ENCODE data around the gene RAPGEF2.
"Not testable (repeated sequence)": the region's sequence is repeated elsewhere in the genome, so short reads cannot be mapped to it uniquely, and the experiment has no call there.

Gene RAPGEF2

GRCh38 chr4:159098482-159099127 lies 4.3 kb upstream of the RAPGEF2 start:
- DNase-seq (ENCODE audit: low read depth): no peak

DNA sequence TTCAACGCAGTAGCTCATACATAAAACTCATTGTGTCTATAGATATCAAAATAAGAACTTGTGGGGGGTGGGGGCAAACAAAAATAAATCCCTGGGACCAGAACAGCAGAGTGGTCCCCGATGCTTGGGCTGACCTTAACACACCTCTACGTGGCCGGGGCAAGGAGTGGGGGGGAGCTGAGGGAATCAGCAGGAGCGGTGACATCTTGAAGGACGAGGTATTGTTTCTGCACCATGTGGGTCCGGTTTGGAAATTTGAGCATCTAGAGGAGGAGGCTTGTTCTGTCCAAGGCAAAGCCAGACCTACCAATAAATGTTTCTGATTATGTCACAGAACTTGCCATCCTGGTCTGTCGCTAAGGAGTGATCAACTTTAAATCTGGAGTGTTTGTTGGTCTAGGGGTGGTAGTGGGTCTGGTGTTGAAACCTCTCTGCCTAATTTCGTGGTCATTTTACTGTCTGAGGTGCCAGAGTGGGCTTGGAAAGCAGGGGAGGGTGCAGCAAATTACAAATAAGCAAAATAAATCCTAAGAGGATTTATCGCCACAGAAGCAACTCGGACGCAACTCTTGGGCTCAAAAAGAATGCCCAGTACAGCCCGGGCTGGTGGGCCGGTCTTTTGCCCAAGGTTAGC lies 774 bp upstream of the RAPGEF2 start:
- DNase-seq (ENCODE audit: low read depth): no peak

DNA sequence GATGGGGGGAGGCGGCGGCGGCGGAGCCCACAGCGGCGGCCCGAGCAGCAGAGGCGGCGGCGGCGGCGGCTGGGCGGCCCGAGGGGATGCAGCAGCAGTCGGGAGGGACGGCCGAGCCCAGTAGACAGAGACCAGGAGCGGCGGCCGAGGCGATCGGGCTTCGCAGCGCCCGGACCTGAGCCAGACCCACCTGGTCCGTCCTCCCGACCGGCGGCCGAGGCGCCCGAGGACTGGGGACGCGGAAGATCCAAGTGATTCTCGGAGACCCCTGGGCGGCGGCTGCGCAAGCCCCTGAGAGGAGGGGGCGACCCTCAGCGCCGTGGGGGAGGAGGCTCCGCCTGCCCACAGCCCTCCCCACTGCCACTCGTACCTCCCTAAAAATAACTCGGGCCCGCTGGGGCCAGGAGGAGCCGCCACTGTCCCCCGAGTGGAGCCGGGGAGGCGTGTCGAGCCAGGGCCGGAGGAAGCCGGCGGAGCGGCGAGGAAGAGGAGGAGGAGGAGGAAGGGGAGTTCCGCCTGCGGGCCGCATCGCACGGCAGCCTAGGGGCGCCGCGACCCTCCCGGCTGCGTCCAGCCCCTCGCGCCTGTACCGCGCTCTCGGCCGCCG lies 608 bp downstream of the RAPGEF2 start:
- peak; percentile 18 for DNase-seq (ENCODE audit: low read depth)

DNA sequence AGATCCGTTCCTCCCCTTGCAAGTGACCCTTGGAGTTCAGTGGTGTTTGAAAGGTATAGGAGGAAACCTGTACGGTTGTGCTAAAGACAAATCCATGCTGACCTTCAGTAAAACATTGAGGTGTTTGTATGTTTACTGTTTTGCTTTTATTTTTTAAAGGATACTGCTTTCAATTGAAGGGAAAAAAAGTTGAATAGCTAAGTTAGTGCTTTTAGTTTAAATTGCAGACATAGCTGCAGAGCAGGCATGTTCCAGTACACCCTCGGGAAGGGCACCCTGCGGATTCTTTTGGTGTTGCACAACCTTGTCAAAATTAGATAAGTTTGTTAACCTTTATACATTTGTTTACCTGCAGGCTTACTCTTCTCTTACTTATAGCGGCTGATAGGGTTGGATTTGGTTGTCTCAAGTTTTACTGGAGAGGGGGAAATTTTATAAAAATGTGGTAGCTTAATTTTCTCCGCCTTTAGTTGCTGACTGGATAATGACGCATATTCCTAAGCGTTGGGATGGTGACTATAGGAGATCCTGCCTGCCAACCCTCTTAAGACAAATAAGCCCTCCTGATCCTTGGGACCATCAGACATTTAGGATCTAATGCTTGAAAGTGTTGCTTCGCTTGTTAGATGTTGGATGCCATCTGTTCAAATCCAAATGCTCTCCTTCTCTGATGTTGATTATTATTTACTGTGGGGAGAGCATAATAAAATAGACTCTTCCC lies 2.0 kb downstream of the RAPGEF2 start:
- no peak for DNase-seq (ENCODE audit: low read depth)

- no peak for DNase-seq (ENCODE audit: low read depth)
Measured at GRCh38 chr4:159105761-159106243, 2.9 kb downstream of the RAPGEF2 start.

DNA sequence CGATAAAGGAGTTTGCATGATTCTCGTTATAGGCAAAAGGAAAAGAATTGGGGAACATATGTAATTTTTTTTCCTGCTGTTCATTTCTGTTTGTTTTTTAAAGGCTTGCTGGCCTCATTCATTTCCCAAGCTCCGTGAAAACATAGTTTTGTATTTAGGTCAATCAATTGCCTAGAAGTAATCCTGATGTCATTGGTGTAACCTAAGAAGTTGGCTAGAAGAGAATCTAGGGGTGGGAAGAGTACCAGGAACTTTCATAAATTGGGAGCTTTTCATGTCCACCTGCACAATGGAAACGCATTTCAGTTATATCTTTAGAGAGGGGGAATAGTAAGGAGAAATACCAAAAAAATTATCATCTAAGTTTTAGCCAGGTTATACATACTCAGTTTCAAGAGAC lies 3.8 kb downstream of the RAPGEF2 start:
- DNase-seq (ENCODE audit: low read depth): no peak

GRCh38 chr4:159107203-159107925 lies 4.5 kb downstream of the RAPGEF2 start:
- no peak for DNase-seq (ENCODE audit: low read depth)

DNA sequence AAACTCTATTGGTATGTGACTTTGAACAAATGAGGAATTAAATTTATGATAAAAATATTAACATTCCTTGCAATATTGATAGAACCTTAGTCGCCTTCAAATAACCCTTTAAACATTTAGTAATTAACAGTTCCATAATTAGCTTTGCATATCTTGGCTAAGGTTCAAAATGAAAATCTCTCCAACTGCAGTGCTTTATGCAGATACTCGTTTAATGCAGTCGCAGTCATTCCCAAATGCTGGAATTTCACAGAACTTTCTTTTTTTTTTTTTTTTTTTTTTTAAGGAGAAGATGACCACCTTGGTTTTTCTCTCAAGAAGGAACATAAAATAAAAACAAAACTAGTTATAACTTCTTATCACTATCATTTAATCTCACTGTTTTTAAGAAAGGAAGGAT lies 5.2 kb downstream of the RAPGEF2 start:
- no peak for DNase-seq (ENCODE audit: low read depth)

GRCh38 chr4:159110961-159111360 lies 8.1 kb downstream of the RAPGEF2 start:
- DNase-seq (ENCODE audit: low read depth): no peak

- no peak for DNase-seq (ENCODE audit: low read depth)
Measured at GRCh38 chr4:159111416-159111815, 8.5 kb downstream of the RAPGEF2 start.

- not testable (repeated sequence) for DNase-seq (ENCODE audit: low read depth)
Measured at GRCh38 chr4:159113366-159113765, 10.5 kb downstream of the RAPGEF2 start.

GRCh38 chr4:159116098-159116497 lies 13.2 kb downstream of the RAPGEF2 start:
- DNase-seq (ENCODE audit: low read depth): not testable (repeated sequence)

- not testable (repeated sequence) for DNase-seq (ENCODE audit: low read depth)
Measured at GRCh38 chr4:159116693-159117092, 13.8 kb downstream of the RAPGEF2 start.

DNA sequence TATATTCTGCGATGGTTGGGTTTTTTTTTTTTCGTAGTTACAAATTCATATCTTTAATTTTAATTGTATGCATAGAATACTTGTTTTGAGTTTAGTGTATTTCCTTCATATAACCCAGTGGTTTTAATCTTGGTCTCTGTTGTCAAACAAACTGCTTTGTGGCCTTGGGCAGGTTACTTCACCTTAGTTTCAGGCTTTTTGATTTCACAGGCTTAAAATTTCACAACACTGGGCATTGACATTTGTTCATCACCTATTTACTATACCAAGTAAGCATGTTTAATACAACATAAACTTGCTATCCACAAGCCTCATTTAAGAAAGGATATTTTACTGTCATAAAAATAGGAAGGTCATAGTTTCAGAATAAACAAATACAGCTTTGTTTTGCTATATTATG lies 14.7 kb downstream of the RAPGEF2 start:
- no peak for DNase-seq (ENCODE audit: low read depth)

- no peak for DNase-seq (ENCODE audit: low read depth)
Measured at GRCh38 chr4:159117968-159118367, 15.1 kb downstream of the RAPGEF2 start.

DNA sequence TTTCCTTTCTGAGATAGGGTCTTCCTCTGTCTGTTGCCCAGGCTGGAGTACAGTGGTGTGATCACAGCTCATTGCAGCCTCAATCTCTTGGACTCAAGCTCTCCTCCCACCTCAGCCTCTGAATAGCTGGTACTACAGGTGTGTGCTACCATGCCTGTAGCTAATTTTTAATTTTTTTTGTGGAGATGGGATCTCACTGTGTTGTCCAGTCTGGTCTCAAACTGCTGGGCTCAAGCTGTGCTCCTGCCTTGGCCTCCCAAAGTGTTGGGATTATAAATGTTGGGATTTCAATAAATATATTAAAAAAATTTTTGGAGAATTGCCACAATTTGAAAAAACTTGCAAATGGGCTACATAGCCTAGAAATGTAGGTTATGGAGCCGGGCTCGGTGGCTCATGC lies 18.5 kb downstream of the RAPGEF2 start:
- no peak for DNase-seq (ENCODE audit: low read depth)

GRCh38 chr4:159126716-159127115 lies 23.8 kb downstream of the RAPGEF2 start:
- no peak for DNase-seq (ENCODE audit: low read depth)

GRCh38 chr4:159127745-159128518 lies 25.1 kb downstream of the RAPGEF2 start:
- no peak for DNase-seq (ENCODE audit: low read depth)

- DNase-seq (ENCODE audit: low read depth): no peak
Measured at GRCh38 chr4:159129814-159130550, 27.1 kb downstream of the RAPGEF2 start.

GRCh38 chr4:159131564-159131963 lies 28.7 kb downstream of the RAPGEF2 start:
- no peak for DNase-seq (ENCODE audit: low read depth)

DNA sequence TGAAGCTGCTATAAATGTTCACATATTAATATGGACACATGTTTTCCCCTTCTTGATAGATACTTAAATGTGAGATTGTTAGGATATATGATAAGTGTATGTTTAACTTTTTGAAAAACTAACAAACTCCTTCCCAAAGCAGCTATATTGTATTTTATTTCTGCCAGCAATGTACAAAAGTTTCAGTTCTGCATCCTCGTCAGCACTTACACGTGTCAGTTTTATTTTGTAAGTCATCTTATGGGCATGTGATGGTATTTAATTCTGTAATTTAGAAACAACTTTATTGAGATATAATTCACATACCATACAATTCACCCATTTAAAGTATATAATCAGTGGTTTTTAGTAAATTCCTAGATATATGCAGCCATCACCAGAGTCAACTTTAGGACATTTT lies 31.6 kb downstream of the RAPGEF2 start:
- no peak for DNase-seq (ENCODE audit: low read depth)
